SK-N-SH (cell line): ENCODE data around the gene SH3PXD2A. TPM values are rescaled to one million over a fixed set of nuclear protein-coding genes. Genes with fewer than 3 reads are reported as not detected.
A peak's percentile ranks its signal among the peaks of the same experiment; 100 is the strongest.

Experiments
- CTCF ChIA-PET: fragments of 300-600, 350-600 bp; formaldehyde crosslinking; extraction: SDS; loops from one replicate; lab custom pipeline; 2021; lab: Yijun Ruan, JAX
- POLR2A ChIA-PET: fragments of 350-600 bp; sonication (Branson Sonifier 250); formaldehyde crosslinking; extraction: SDS; loops from one replicate; lab custom pipeline; 2020; ENCODE audit warnings: antibody characterized with exemption, inconsistent platforms; lab: Yijun Ruan, JAX
- DNase-seq: peaks from one replicate; pipeline ENCODE4 v3.0.0; 2012
- H2AFZ ChIP-seq: fragments of 200-600 bp; sonication (generic); 2 replicates; pipeline ENCODE4 v1.8.1; 2016; ENCODE audit warnings: antibody characterized with exemption, mild to moderate bottlenecking, low read depth
- H3F3A ChIP-seq: fragments of 200-600 bp; sonication (generic); replicated peaks from 2 replicates; pipeline ENCODE3; 2016; ENCODE audit warnings: antibody characterized with exemption, mild to moderate bottlenecking; ENCODE audit not compliant: insufficient read depth
- H3K27ac ChIP-seq, 2 experiments: fragments of 200-500 bp in 1 of 2; fragments of 200-600 bp in 1 of 2; sonication (Bioruptor generic) in 1 of 2; sonication (generic), shearing (Covaris generic) in 1 of 2; 2 replicates each; pipeline versions ENCODE4 v1.5.1 to v1.6.1; 2014 to 2016; ENCODE audit warnings: low read depth in 2 of 2, inconsistent platforms in 1 of 2, low read length in 1 of 2, mild to moderate bottlenecking in 1 of 2, mixed read lengths in 1 of 2
- H3K27me3 ChIP-seq: fragments of 200-600 bp; sonication (generic), shearing (Covaris generic); 2 replicates; pipeline ENCODE4 v1.6.1; 2016; ENCODE audit warnings: mixed run types; ENCODE audit not compliant: insufficient read depth
- H3K36me3 ChIP-seq, 2 experiments: fragments of 200-500 bp in 1 of 2; fragments of 200-600 bp in 1 of 2; sonication (Bioruptor generic) in 1 of 2; sonication (generic) in 1 of 2; replicated peaks in 1 of 2; 2 replicates each; pipeline versions ENCODE3 to v1.5.1; 2014 to 2016; ENCODE audit warnings: low read length in 1 of 2, mild to moderate bottlenecking in 1 of 2; ENCODE audit not compliant: insufficient read depth in 2 of 2, control insufficient read depth in 1 of 2
- H3K4me1 ChIP-seq, 2 experiments: fragments of 200-500 bp in 1 of 2; fragments of 200-600 bp in 1 of 2; sonication (Bioruptor generic) in 1 of 2; sonication (generic), shearing (Covaris generic) in 1 of 2; 2 replicates each; pipeline versions ENCODE4 v1.5.1 to v1.6.1; 2014 to 2016; ENCODE audit warnings: low read depth in 1 of 2, low read length in 1 of 2, mixed run types in 1 of 2; ENCODE audit not compliant: insufficient read depth in 2 of 2, control insufficient read depth in 1 of 2
- H3K4me2 ChIP-seq: fragments of 200-600 bp; sonication (generic), shearing (Covaris generic); 2 replicates; pipeline ENCODE4 v1.6.1; 2017; ENCODE audit warnings: mixed run types
- H3K4me3 ChIP-seq, 2 experiments: fragments of 200-500 bp in 1 of 2; fragments of 200-600 bp in 1 of 2; sonication (Bioruptor generic) in 1 of 2; sonication (generic), shearing (Covaris generic) in 1 of 2; 2 replicates each; pipeline versions ENCODE4 v1.5.1 to v1.8.1; 2014 to 2016; ENCODE audit warnings: low read depth in 2 of 2, inconsistent platforms in 1 of 2, low read length in 1 of 2, mild to moderate bottlenecking in 1 of 2, mixed read lengths in 1 of 2, moderate library complexity in 1 of 2
- H3K79me2 ChIP-seq: fragments of 200-600 bp; sonication (generic); 2 replicates; pipeline ENCODE4 v1.8.1; 2017; ENCODE audit warnings: mild to moderate bottlenecking; ENCODE audit not compliant: insufficient read depth
- H3K9ac ChIP-seq: fragments of 200-600 bp; sonication (generic); 2 replicates; pipeline ENCODE4 v1.6.1; 2017; ENCODE audit warnings: mixed run types
- H3K9me2 ChIP-seq: fragments of 200-600 bp; sonication (generic); 2 replicates; pipeline ENCODE4 v1.6.1; 2017; ENCODE audit warnings: mixed run types
- H3K9me3 ChIP-seq: fragments of 200-600 bp; sonication (generic); 2 replicates; pipeline ENCODE4 v1.6.1; 2017; ENCODE audit warnings: mixed run types, mild to moderate bottlenecking, moderate library complexity
- H4K20me1 ChIP-seq: fragments of 200-600 bp; sonication (generic); 2 replicates; pipeline ENCODE4 v1.6.1; 2017; ENCODE audit warnings: mild to moderate bottlenecking, mixed run types; ENCODE audit not compliant: insufficient read depth
- CTCF ChIP-seq: fragments of 200-600 bp; sonication (generic); IDR thresholded peaks from 2 replicates; pipeline ENCODE4 v1.6.1; 2017; ENCODE audit warnings: antibody characterized with exemption, mild to moderate bottlenecking, moderate library complexity
- ELF1 ChIP-seq: IDR thresholded peaks from 2 replicates; pipeline ENCODE4 v1.4.0; 2012
- EP300 ChIP-seq, 2 experiments: IDR thresholded peaks; 2 replicates each; pipeline versions ENCODE4 v1.4.0 to v1.6.1; 2012; ENCODE audit warnings: borderline replicate concordance in 1 of 2, low read depth in 1 of 2, low read length in 1 of 2
- EZH2phosphoT487 ChIP-seq: fragments of 200-600 bp; sonication (generic); IDR thresholded peaks from 2 replicates; pipeline ENCODE4 v1.6.1; 2017; ENCODE audit warnings: low read depth, mixed run types, mild to moderate bottlenecking, antibody characterized with exemption, moderate library complexity, borderline replicate concordance
- FOSL2 ChIP-seq: IDR thresholded peaks from 2 replicates; pipeline ENCODE4 v1.4.0; 2012; ENCODE audit warnings: low read depth, mild to moderate bottlenecking, moderate library complexity, borderline replicate concordance
- GABPA ChIP-seq: IDR thresholded peaks from 2 replicates; pipeline ENCODE4 v1.4.0; 2012; ENCODE audit warnings: low read depth, mild to moderate bottlenecking
- MAX ChIP-seq: IDR thresholded peaks from 2 replicates; pipeline ENCODE4 v1.4.0; 2012; ENCODE audit warnings: low read depth
- MXI1 ChIP-seq: IDR thresholded peaks from 2 replicates; pipeline ENCODE4 v1.6.1; 2012; ENCODE audit warnings: mild to moderate bottlenecking, low read depth, low read length, improper control_type of control experiment
- PBX3 ChIP-seq: IDR thresholded peaks from 2 replicates; pipeline ENCODE4; 2012
- POLR2AphosphoS5 ChIP-seq: IDR thresholded peaks from 2 replicates; pipeline ENCODE4 v1.6.1; 2012; ENCODE audit warnings: low read depth, low read length
- RAD21 ChIP-seq: IDR thresholded peaks from 2 replicates; pipeline ENCODE4 v1.6.1; 2012; ENCODE audit warnings: mild to moderate bottlenecking, low read length
- RCOR1 ChIP-seq: fragments of 150-350 bp; IDR thresholded peaks from 2 replicates; pipeline ENCODE4 v1.6.1; 2017; ENCODE audit warnings: antibody characterized with exemption, low read length
- REST ChIP-seq: IDR thresholded peaks from 2 replicates; pipeline ENCODE4 v1.6.1; 2012; ENCODE audit warnings: mild to moderate bottlenecking, low read depth, low read length, moderate library complexity
- RFX5 ChIP-seq: IDR thresholded peaks from 2 replicates; pipeline ENCODE4 v1.6.1; 2012; ENCODE audit warnings: mild to moderate bottlenecking, improper control_type of control experiment, low read length
- SMC3 ChIP-seq: IDR thresholded peaks from 2 replicates; pipeline ENCODE4 v1.6.1; 2012; ENCODE audit warnings: low read depth, low read length, improper control_type of control experiment
- TCF12 ChIP-seq: IDR thresholded peaks from 2 replicates; pipeline ENCODE4 v1.4.0; 2012
- YY1 ChIP-seq: IDR thresholded peaks from 2 replicates; pipeline ENCODE4 v1.4.0; 2012; ENCODE audit warnings: low read depth, mild to moderate bottlenecking
- WGBS: methylation state at CpG from one replicate; pipeline ENCODE4 v1.1.6; 2017; ENCODE audit warnings: low lambda C conversion rate; 5-methylcytosine and 5-hydroxymethylcytosine counted together
- polyA plus RNA-seq, 3 experiments: library from polyadenylated mRNA; depleted of rRNA; stranded (reverse); fragments of >200 nt; gene quantifications; 2 replicates each; pipeline ENCODE4 v1.2.3, GENCODE V29; 2012
- TF ChIP-seq, protein P1 (sequence below): IDR thresholded peaks from 2 replicates; pipeline ENCODE4 v1.4.0; 2012; ENCODE audit warnings: low read depth, borderline replicate concordance

SH3PXD2A gene
- polyA plus RNA-seq, 1 of the 3 experiments (the other 2 are of a cell fraction) = 2.5 TPM

- ChIA-PET CTCF (interaction anchor here (1.0 to 1.2 kb wide), 2 partner anchors 131 kb away, joined by 3 read pairs; no protein-coding TSS in a partner anchor), POLR2A (interaction anchor here (1.4 to 1.8 kb wide), 3 partner anchors 8 to 111 kb away, joined by 3 to 5 read pairs (median 4); no protein-coding TSS in a partner anchor)
- Histone ChIP-seq H3K4me1 (peaks cover 35 to 49% of the 10 kb centered on the region in 2 experiments), H3K9ac (peak overlapping the region; percentile 29; the same call in 1 of the 2 replicates), H4K20me1 (no peaks in the 10 kb centered on the region; the same call in 1 of the 2 replicates), H3K9me3 (no peaks in the 10 kb centered on the region), H3K4me2 (peak overlapping the region; percentile 69), H3K27me3 (no peaks in the 10 kb centered on the region), H2AFZ (no peak overlapping the region), H3K79me2 (peaks cover 67% of the 10 kb centered on the region), H3K36me3 (no peaks in the 10 kb centered on the region), H3K9me2 (no peaks in the 10 kb centered on the region), H3K27ac (peak overlapping the region; percentile 89 to 94), H3F3A (peaks cover 14% of the 10 kb centered on the region), H3K4me3 (no peak overlapping the region)
- peak; percentile 69 for DNase-seq
- TF ChIP-seq PBX3 = peak; percentile 84
- TF ChIP-seq YY1 = peak; percentile 38; the same call in 1 of the 2 replicates
- no peak for TF ChIP-seq CTCF
- TF ChIP-seq MAX = peak; percentile 86; the same call in 1 of the 2 replicates
- TF ChIP-seq FOSL2 = peak; percentile 41; the same call in 1 of the 2 replicates
- peak; percentile 94 for TF ChIP-seq TCF12
- TF ChIP-seq EP300 (IDR thresholded peaks at IDR 0.05; ENCODE audit: borderline replicate concordance in 1 of 2, low read depth in 1 of 2, low read length in 1 of 2) = peak in 1 of 2 experiments; percentile 42; a peak in 3 of 4 replicates
- peak; percentile 58; the same call in 1 of the 2 replicates for TF ChIP-seq POLR2AphosphoS5
- no peak; the same call in 1 of the 2 replicates for TF ChIP-seq RAD21
- no peak for TF ChIP-seq GABPA
- 0 out of 2 replicates have a peak, but pooled peaks have one; percentile 35 for TF ChIP-seq MXI1
- WGBS = 19% methylated on average over 6 of the region's 6 CpGs
Measured at GRCh38 chr10:103843854-103844570, 11.4 kb downstream of the SH3PXD2A start.

GRCh38 chr10:103843045-103843444 lies 12.3 kb downstream of the SH3PXD2A start:
- H3K9ac ChIP-seq = no peak overlapping the region
- no peak overlapping the region for H3K4me3 ChIP-seq
- H3K4me1 ChIP-seq = peaks cover 42 to 58% of the 10 kb centered on the region in 2 experiments
- ChIA-PET CTCF (interaction anchor here (0.7 to 1.2 kb wide), 4 partner anchors 10 to 130 kb away, joined by 3 to 4 read pairs (median 4); no protein-coding TSS in a partner anchor), POLR2A (interaction anchor here (1.4 to 1.8 kb wide), 3 partner anchors 9 to 110 kb away, joined by 3 to 5 read pairs (median 4); no protein-coding TSS in a partner anchor)
- no peaks in the 10 kb centered on the region for H3K36me3 ChIP-seq
- H3F3A ChIP-seq = peaks cover 14% of the 10 kb centered on the region
- H3K79me2 ChIP-seq = peaks cover 66% of the 10 kb centered on the region
- H3K27me3 ChIP-seq = no peaks in the 10 kb centered on the region
- H4K20me1 ChIP-seq = peaks cover 2% of the 10 kb centered on the region; the same call in 1 of the 2 replicates
- 83% methylated on average over 2 of the region's 3 CpGs for WGBS
- no peak for DNase-seq
- no peaks in the 10 kb centered on the region for H3K9me3 ChIP-seq
- peak overlapping the region; percentile 69; the same call in 1 of the 2 replicates for H3K4me2 ChIP-seq
- no peaks in the 10 kb centered on the region for H3K9me2 ChIP-seq
- H2AFZ ChIP-seq = no peak overlapping the region
- peak overlapping the region; percentile 89 to 94 for H3K27ac ChIP-seq
- TF ChIP-seq RCOR1 (no peak), YY1 (no peak), REST (no peak), SMC3 (no peak), FOSL2 (no peak), POLR2AphosphoS5 (no peak), ELF1 (no peak), EZH2phosphoT487 (no peak), RFX5 (no peak)
- TF ChIP-seq, protein P1, sequence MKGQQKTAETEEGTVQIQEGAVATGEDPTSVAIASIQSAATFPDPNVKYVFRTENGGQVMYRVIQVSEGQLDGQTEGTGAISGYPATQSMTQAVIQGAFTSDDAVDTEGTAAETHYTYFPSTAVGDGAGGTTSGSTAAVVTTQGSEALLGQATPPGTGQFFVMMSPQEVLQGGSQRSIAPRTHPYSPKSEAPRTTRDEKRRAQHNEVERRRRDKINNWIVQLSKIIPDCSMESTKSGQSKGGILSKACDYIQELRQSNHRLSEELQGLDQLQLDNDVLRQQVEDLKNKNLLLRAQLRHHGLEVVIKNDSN = no peak
